Tibial artery (tissue), 4 donors: ENCODE data around the gene AKAP7.

Source experiments
- DNase-seq, 2 donors: peaks; one replicate each; pipeline ENCODE4 v3.0.0-alpha.2; 2019
- H3K27ac ChIP-seq, 2 donors: fragments of 200-600 bp; sonication (generic) in 1 of 2; 1 replicate in 1 of 2; 2 replicates in 1 of 2; pipeline ENCODE4 v1.5.1; 2018 to 2019; ENCODE audit warnings: mild to moderate bottlenecking in 1 of 2
- H3K27me3 ChIP-seq, 2 donors: fragments of 200-600 bp; sonication (generic) in 1 of 2; one replicate each; pipeline versions ENCODE4 v1.5.1 to v1.6.0; 2016 to 2019
- H3K36me3 ChIP-seq, 3 donors: fragments of 200-600 bp; sonication (generic) in 2 of 3; one replicate each; pipeline ENCODE4 v1.5.1; 2016 to 2019; ENCODE audit warnings: mild to moderate bottlenecking in 2 of 3
- H3K4me1 ChIP-seq, 4 donors: fragments of 200-600 bp; sonication (generic) in 2 of 4; 1 replicate in 3 of 4; 2 replicates in 1 of 4; pipeline ENCODE4 v1.5.1; 2016 to 2019
- H3K4me3 ChIP-seq, 2 donors: fragments of 200-600 bp; sonication (generic) in 1 of 2; 1 replicate in 1 of 2; 2 replicates in 1 of 2; pipeline ENCODE4 v1.5.1; 2018 to 2019; ENCODE audit warnings: mild to moderate bottlenecking in 2 of 2
- H3K9me3 ChIP-seq, 3 donors: fragments of 200-600 bp; sonication (generic) in 1 of 3; one replicate each; pipeline ENCODE4 v1.5.1; 2016 to 2019
- intact Hi-C: fragments of 100-400 bp; cut with DNase I; formaldehyde crosslinking; loops from one replicate; pipeline ENCODE4 v1.15.0; 2023; ENCODE audit warnings: low total_unique reads
- TF ChIP-seq, protein P1 (sequence below), 2 experiments: fragments of 200-600 bp in 1 of 2; fragments of 450-650 bp in 1 of 2; IDR thresholded peaks; one replicate each; pipeline ENCODE4 v1.5.1; 2017 to 2019; ENCODE audit warnings: antibody characterized with exemption in 2 of 2, mild to moderate bottlenecking in 1 of 2, moderate library complexity in 1 of 2

AKAP7 gene

GRCh38 chr6:131212024-131212423 lies 76.8 kb downstream of the AKAP7 start:
- Histone ChIP-seq H3K4me3 (no peak overlapping the region), H3K27ac (no peak overlapping the region), H3K4me1 (no peaks in the 10 kb centered on the region), H3K9me3 (no peaks in the 10 kb centered on the region), H3K27me3 (no peaks in the 10 kb centered on the region), H3K36me3 (peaks cover 0 to 5% (median 0%) of the 10 kb centered on the region in 3 donors)
- intact Hi-C loops = no loop called here
- no peak for DNase-seq
- TF ChIP-seq, protein P1, sequence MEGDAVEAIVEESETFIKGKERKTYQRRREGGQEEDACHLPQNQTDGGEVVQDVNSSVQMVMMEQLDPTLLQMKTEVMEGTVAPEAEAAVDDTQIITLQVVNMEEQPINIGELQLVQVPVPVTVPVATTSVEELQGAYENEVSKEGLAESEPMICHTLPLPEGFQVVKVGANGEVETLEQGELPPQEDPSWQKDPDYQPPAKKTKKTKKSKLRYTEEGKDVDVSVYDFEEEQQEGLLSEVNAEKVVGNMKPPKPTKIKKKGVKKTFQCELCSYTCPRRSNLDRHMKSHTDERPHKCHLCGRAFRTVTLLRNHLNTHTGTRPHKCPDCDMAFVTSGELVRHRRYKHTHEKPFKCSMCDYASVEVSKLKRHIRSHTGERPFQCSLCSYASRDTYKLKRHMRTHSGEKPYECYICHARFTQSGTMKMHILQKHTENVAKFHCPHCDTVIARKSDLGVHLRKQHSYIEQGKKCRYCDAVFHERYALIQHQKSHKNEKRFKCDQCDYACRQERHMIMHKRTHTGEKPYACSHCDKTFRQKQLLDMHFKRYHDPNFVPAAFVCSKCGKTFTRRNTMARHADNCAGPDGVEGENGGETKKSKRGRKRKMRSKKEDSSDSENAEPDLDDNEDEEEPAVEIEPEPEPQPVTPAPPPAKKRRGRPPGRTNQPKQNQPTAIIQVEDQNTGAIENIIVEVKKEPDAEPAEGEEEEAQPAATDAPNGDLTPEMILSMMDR (IDR thresholded peaks at IDR 0.05) = no peak

- intact Hi-C loops = loop anchor here (1.0 kb wide), 1 partner anchor 22 kb away; no protein-coding TSS in a partner anchor
- TF ChIP-seq, protein P1 (IDR thresholded peaks at IDR 0.05) = no peak
- Histone ChIP-seq H3K9me3 (no peaks in the 10 kb centered on the region), H3K36me3 (peaks cover 0 to 5% (median 0%) of the 10 kb centered on the region in 3 donors), H3K4me3 (no peak overlapping the region), H3K4me1 (no peaks in the 10 kb centered on the region), H3K27ac (no peak overlapping the region), H3K27me3 (no peaks in the 10 kb centered on the region)
- DNase-seq = no peak
Observed at GRCh38 chr6:131212913-131213312, 77.6 kb downstream of the AKAP7 start.

- Histone ChIP-seq H3K27me3 (no peaks in the 10 kb centered on the region), H3K4me1 (no peaks in the 10 kb centered on the region), H3K4me3 (no peak overlapping the region), H3K36me3 (peaks cover 0 to 3% (median 0%) of the 10 kb centered on the region in 3 donors), H3K9me3 (no peaks in the 10 kb centered on the region), H3K27ac (no peak overlapping the region)
- TF ChIP-seq, protein P1 (IDR thresholded peaks at IDR 0.05) = no peak
- intact Hi-C loops = loop anchor here (1.0 kb wide), 1 partner anchor 22 kb away; no protein-coding TSS in a partner anchor
- no peak for DNase-seq
Observed at GRCh38 chr6:131213501-131213990, 78.3 kb downstream of the AKAP7 start.

- intact Hi-C loops = no loop called here
- peaks cover 0 to 5% (median 2%) of the 10 kb centered on the region in 3 donors for H3K36me3 ChIP-seq
- DNase-seq = no peak
- H3K27ac ChIP-seq = no peak overlapping the region
- no peaks in the 10 kb centered on the region for H3K4me1 ChIP-seq
- H3K27me3 ChIP-seq = no peaks in the 10 kb centered on the region
- H3K4me3 ChIP-seq = no peak overlapping the region
- TF ChIP-seq, protein P1 (IDR thresholded peaks at IDR 0.05) = no peak
- no peaks in the 10 kb centered on the region for H3K9me3 ChIP-seq
Observed at GRCh38 chr6:131215219-131215618, 80.0 kb downstream of the AKAP7 start.

GRCh38 chr6:131216246-131216645 lies 81.0 kb downstream of the AKAP7 start:
- Histone ChIP-seq H3K27ac (no peak overlapping the region), H3K4me3 (no peak overlapping the region), H3K9me3 (no peaks in the 10 kb centered on the region), H3K4me1 (no peaks in the 10 kb centered on the region), H3K27me3 (no peaks in the 10 kb centered on the region), H3K36me3 (peaks cover 0 to 14% (median 12%) of the 10 kb centered on the region in 3 donors)
- DNase-seq = no peak
- intact Hi-C loops = no loop called here
- TF ChIP-seq, protein P1 (IDR thresholded peaks at IDR 0.05) = no peak

DNA sequence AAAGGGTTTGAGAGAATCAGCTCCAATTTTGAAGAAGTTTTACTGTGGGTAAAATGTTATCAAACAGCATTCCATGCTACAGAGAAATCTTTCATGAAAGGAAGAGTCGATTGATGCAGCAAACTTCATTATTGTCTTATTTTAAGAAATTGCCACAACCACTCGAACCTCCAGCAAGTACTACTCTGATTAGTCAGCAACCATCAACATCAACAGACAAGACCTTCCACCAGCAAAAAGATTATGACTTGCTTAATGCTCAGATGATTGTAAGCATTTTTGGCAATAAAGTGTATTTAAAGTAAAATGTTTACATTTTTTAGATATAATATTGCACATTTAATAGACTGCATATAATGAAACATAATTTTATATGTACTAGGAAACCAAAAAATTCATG lies 87.5 kb downstream of the AKAP7 start:
- intact Hi-C loops = no loop called here
- no peak overlapping the region for H3K27ac ChIP-seq
- no peak overlapping the region for H3K4me3 ChIP-seq
- TF ChIP-seq, protein P1 (IDR thresholded peaks at IDR 0.05) = no peak
- H3K36me3 ChIP-seq = peaks cover 10 to 17% (median 17%) of the 10 kb centered on the region in 3 donors
- H3K27me3 ChIP-seq = no peaks in the 10 kb centered on the region
- no peaks in the 10 kb centered on the region for H3K9me3 ChIP-seq
- DNase-seq = no peak
- no peaks in the 10 kb centered on the region for H3K4me1 ChIP-seq
